Activated CD8-positive, alpha-beta T cell treated with anti-CD3 and anti-CD28 coated beads for 36 hours (primary cell): Measurements from ENCODE around the gene RSBN1L. TPM values are rescaled to one million over a fixed set of nuclear protein-coding genes. Genes with fewer than 3 reads are reported as not detected.

ENCODE experiments used
- ATAC-seq: fragments of 200-7000 bp; cut with Tn5 transposase; one replicate; pipeline ENCODE4 v1.10.0; 2021; ENCODE audit warnings: mild to moderate bottlenecking, moderate library complexity
- CTCF ChIA-PET: fragments of 350-600 bp; sonication (Branson Sonifier 250); formaldehyde crosslinking; loops from one replicate; lab custom pipeline; 2021; ENCODE audit warnings: antibody characterized with exemption; lab: Charles Lee
- POLR2A ChIA-PET: fragments of 350-600 bp; sonication (Branson Sonifier 250); formaldehyde crosslinking; loops from one replicate; lab custom pipeline; 2021; ENCODE audit warnings: antibody characterized with exemption; lab: Charles Lee
- DNase-seq: peaks from one replicate; pipeline ENCODE4 v3.0.0-alpha.2; 2020
- H3K27ac Mint-ChIP-seq: one replicate; pipeline ENCODE4 v1.8.0; 2021; ENCODE audit warnings: mild to moderate bottlenecking, mixed read lengths
- H3K27me3 Mint-ChIP-seq: one replicate; pipeline ENCODE4 v1.8.0; 2021; ENCODE audit warnings: mixed read lengths
- H3K36me3 Mint-ChIP-seq: one replicate; pipeline ENCODE4 v1.8.0; 2021; ENCODE audit warnings: low read depth, mixed read lengths
- H3K4me1 Mint-ChIP-seq: one replicate; pipeline ENCODE4 v1.8.0; 2021; ENCODE audit warnings: low read depth, mixed read lengths
- H3K4me3 Mint-ChIP-seq: one replicate; pipeline ENCODE4 v1.8.0; 2021; ENCODE audit warnings: mild to moderate bottlenecking, moderate library complexity, mixed read lengths
- H3K9me3 Mint-ChIP-seq: one replicate; pipeline ENCODE4 v1.8.0; 2021; ENCODE audit warnings: mixed read lengths
- intact Hi-C: fragments of 100-400 bp; cut with micrococcal nuclease; formaldehyde crosslinking; loops from one replicate; pipeline ENCODE4 v1.10.0; 2022
- total RNA-seq, 2 experiments: library from RNA; stranded (reverse); gene quantifications; one replicate each; pipeline ENCODE4 v1.2.3, GENCODE V29; 2021
- TF ChIP-seq, protein P1 (sequence below): fragments of 200-600 bp; IDR thresholded peaks from one replicate; pipeline ENCODE4 v1.8.0; 2022; ENCODE audit warnings: antibody characterized with exemption, mild to moderate bottlenecking

RSBN1L gene
- total RNA-seq, 2 experiments from 2014 or later, result 16.5 to 21.9 TPM

DNA sequence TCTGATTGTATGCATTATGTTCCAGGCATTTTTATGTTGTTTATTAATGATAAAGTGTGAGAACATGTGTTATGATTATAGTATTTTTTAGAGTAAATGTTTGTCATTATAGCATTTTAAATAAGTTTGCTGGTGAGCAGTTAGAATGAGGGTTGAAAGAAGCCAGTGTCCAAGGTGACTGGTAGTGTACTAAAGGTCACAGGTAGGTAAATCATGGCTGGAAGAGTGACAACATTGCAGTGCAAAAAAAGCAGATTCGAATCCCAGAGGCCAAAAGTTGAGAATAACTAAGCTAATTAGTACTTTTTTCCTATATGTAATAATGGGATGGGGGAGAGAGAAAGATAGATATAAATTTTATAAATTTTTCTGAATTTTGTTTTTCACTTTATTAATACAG is 44.0 kb downstream of the RSBN1L start:
- no peak for ATAC-seq
- ChIA-PET CTCF (no interaction called here), POLR2A (no interaction called here)
- peaks cover 17% of the 10 kb centered on the region for H3K36me3 Mint-ChIP-seq
- no peaks in the 10 kb centered on the region for H3K27me3 Mint-ChIP-seq
- TF ChIP-seq, protein P1, sequence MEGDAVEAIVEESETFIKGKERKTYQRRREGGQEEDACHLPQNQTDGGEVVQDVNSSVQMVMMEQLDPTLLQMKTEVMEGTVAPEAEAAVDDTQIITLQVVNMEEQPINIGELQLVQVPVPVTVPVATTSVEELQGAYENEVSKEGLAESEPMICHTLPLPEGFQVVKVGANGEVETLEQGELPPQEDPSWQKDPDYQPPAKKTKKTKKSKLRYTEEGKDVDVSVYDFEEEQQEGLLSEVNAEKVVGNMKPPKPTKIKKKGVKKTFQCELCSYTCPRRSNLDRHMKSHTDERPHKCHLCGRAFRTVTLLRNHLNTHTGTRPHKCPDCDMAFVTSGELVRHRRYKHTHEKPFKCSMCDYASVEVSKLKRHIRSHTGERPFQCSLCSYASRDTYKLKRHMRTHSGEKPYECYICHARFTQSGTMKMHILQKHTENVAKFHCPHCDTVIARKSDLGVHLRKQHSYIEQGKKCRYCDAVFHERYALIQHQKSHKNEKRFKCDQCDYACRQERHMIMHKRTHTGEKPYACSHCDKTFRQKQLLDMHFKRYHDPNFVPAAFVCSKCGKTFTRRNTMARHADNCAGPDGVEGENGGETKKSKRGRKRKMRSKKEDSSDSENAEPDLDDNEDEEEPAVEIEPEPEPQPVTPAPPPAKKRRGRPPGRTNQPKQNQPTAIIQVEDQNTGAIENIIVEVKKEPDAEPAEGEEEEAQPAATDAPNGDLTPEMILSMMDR, result no peak
- no peak overlapping the region for H3K4me3 Mint-ChIP-seq
- peaks cover 11% of the 10 kb centered on the region for H3K4me1 Mint-ChIP-seq
- DNase-seq, result no peak
- no peak overlapping the region for H3K27ac Mint-ChIP-seq
- intact Hi-C loops, result no loop called here
- no peaks in the 10 kb centered on the region for H3K9me3 Mint-ChIP-seq

DNA sequence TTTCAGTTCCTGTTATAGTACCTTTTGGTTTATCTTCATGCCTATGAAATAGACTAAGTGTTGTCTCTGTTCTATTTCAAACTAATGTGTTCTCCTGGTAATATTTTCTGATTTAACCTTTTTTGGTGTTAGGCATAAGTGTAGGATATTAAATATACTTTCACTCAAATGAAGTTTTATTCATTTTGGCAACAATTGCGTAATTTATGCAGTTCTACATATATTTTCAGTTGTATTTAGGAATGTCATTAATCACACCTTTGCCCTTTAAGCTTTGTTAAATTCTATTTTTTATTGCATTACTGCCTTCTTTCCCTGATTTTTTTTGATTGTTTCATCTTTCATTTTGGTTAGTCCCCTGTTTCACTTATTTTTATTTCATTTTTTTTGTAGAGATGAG is 47.3 kb downstream of the RSBN1L start:
- DNase-seq, result no peak
- H3K36me3 Mint-ChIP-seq, result peaks cover 12% of the 10 kb centered on the region
- TF ChIP-seq, protein P1, result no peak
- no peak overlapping the region for H3K27ac Mint-ChIP-seq
- H3K27me3 Mint-ChIP-seq, result no peaks in the 10 kb centered on the region
- intact Hi-C loops, result no loop called here
- CTCF ChIA-PET, result interaction anchor here (0.9 kb wide), 1 partner anchor 16 kb away, joined by 3 read pairs; no protein-coding TSS in a partner anchor
- no peaks in the 10 kb centered on the region for H3K9me3 Mint-ChIP-seq
- peaks cover 22% of the 10 kb centered on the region for H3K4me1 Mint-ChIP-seq
- no peak for ATAC-seq
- no peak overlapping the region for H3K4me3 Mint-ChIP-seq
- POLR2A ChIA-PET, result no interaction called here

DNA sequence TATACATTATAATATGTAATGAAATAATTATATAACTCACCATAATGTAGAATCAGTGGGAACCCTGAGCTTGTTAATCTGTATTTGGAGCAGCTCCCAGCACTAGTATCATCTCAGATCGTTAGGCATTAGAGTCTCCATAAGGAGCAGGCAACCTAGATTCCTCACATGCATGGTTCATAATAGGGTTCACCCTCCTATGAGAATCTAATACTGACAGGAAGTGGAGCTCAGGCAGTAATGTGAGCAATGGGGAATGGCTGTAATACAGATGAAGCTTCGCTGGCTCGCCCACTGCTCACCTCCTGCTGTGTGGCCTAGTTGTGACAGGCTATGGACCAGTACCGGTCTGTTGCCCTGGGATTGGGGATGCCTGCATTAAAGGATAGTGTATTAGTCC is 49.5 kb downstream of the RSBN1L start:
- TF ChIP-seq, protein P1, result no peak
- H3K27ac Mint-ChIP-seq, result no peak overlapping the region
- no peak for ATAC-seq
- H3K36me3 Mint-ChIP-seq, result peaks cover 19% of the 10 kb centered on the region
- H3K4me1 Mint-ChIP-seq, result peaks cover 27% of the 10 kb centered on the region
- no peak for DNase-seq
- H3K27me3 Mint-ChIP-seq, result no peaks in the 10 kb centered on the region
- no peak overlapping the region for H3K4me3 Mint-ChIP-seq
- POLR2A ChIA-PET, result interaction anchor here (1.1 kb wide), 1 partner anchor 15 kb away, joined by 3 read pairs; no protein-coding TSS in a partner anchor
- CTCF ChIA-PET, result interaction anchor here (0.8 to 1.4 kb wide), 2 partner anchors 88 to 94 kb away, joined by 3 to 4 read pairs; no protein-coding TSS in a partner anchor
- no peaks in the 10 kb centered on the region for H3K9me3 Mint-ChIP-seq
- intact Hi-C loops, result no loop called here

DNA sequence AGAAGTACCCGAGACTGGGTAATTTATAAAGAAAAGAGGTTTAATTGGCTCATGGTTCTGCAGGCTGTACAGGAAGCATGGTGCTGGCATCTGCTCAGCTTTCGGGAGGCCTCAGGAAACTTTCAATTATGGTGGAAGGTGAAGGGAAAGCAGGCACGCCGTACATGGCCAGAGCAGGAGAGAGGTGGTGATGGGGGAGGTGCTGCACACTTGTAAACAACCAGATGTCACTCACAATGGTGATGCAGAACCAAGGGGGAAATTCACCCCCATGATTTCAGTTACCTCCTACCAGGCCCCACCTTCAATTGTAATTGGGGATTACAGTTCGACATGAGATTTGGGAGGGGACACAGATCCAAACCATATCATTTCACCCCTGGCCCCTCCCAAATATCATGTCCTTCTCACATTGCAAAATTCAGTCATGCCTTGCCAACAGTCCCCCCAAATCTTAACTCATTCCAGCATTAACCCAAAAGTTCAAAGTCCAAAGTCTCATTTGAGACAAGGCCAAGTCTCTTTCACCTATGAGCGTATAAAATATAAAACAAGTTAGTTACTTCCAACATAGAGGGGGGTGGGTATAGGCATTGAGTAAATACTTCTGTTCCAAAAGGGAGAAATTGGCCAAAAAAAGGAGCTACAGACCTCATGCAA is 50.0 kb downstream of the RSBN1L start:
- intact Hi-C loops, result no loop called here
- TF ChIP-seq, protein P1, result no peak
- no peak overlapping the region for H3K27ac Mint-ChIP-seq
- DNase-seq, result no peak
- ChIA-PET CTCF (interaction anchor here (1.1 to 1.4 kb wide), 2 partner anchors 13 to 95 kb away, joined by 4 read pairs; no protein-coding TSS in a partner anchor), POLR2A (no interaction called here)
- peaks cover 31% of the 10 kb centered on the region for H3K4me1 Mint-ChIP-seq
- no peak overlapping the region for H3K4me3 Mint-ChIP-seq
- H3K9me3 Mint-ChIP-seq, result no peaks in the 10 kb centered on the region
- ATAC-seq, result no peak
- no peaks in the 10 kb centered on the region for H3K27me3 Mint-ChIP-seq
- H3K36me3 Mint-ChIP-seq, result peaks cover 22% of the 10 kb centered on the region

DNA sequence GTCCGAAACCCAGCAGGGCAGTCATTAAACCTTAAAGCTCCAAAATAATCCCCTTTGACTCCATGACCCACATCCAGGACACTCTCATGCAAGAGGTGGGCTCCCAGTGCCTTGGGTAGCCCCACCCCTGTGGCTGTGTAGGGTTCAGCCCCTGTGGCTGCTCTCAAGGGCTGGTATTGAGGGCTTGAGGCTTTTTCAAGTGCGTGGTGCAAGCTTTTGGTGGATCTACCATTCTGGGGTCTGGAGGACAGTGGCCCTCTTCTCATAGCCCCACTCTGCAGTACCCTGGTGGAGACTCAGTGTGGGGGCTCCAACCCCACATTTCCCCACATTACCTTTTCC is 50.5 kb downstream of the RSBN1L start:
- no peak overlapping the region for H3K27ac Mint-ChIP-seq
- peaks cover 35% of the 10 kb centered on the region for H3K4me1 Mint-ChIP-seq

More for the DNA sequence above, 50.5 kb downstream of the RSBN1L start:
- DNase-seq, result no peak
- H3K9me3 Mint-ChIP-seq, result no peaks in the 10 kb centered on the region
- H3K27me3 Mint-ChIP-seq, result no peaks in the 10 kb centered on the region
- POLR2A ChIA-PET, result no interaction called here
- H3K36me3 Mint-ChIP-seq, result peaks cover 22% of the 10 kb centered on the region
- ATAC-seq, result no peak
- intact Hi-C loops, result no loop called here
- TF ChIP-seq, protein P1, result no peak
- no peak overlapping the region for H3K4me3 Mint-ChIP-seq
- CTCF ChIA-PET, result interaction anchor here (1.1 kb wide), 1 partner anchor 13 kb away, joined by 4 read pairs; no protein-coding TSS in a partner anchor
